ENCODE data around the gene HSBP1.

The HSBP1 gene

GRCh38 chr16:83818276-83818675 is 10.5 kb downstream of the HSBP1 start:
- WGBS (ENCODE audit: insufficient coverage, insufficient read length), result no CpG with 5 or more reads among the region's 5 CpGs
- peaks cover 3% of the 10 kb centered on the region for H3K4me1 ChIP-seq (ENCODE audit: control insufficient read depth, insufficient read depth, low read length)
- no peaks in the 10 kb centered on the region for H3K27me3 ChIP-seq (ENCODE audit: control insufficient read depth, insufficient read depth, low read length)
- no peak for DNase-seq (ENCODE audit: low read depth, low spot score)
- H3K4me3 ChIP-seq (ENCODE audit: low read length), result no peak overlapping the region
- no peak overlapping the region for H3K27ac ChIP-seq (ENCODE audit: low read length)
- H3K36me3 ChIP-seq (ENCODE audit: control insufficient read depth, insufficient read depth, low read length), result no peaks in the 10 kb centered on the region
- H3K9me3 ChIP-seq (ENCODE audit: control insufficient read depth, insufficient read depth, low read length), result no peaks in the 10 kb centered on the region

GRCh38 chr16:83819361-83819760 is 11.6 kb downstream of the HSBP1 start:
- Histone ChIP-seq H3K4me3 (ENCODE audit: low read length) (no peak overlapping the region), H3K27ac (ENCODE audit: low read length) (no peak overlapping the region), H3K36me3 (ENCODE audit: control insufficient read depth, insufficient read depth, low read length) (no peaks in the 10 kb centered on the region), H3K4me1 (ENCODE audit: control insufficient read depth, insufficient read depth, low read length) (peaks cover under 1% of the 10 kb centered on the region), H3K27me3 (ENCODE audit: control insufficient read depth, insufficient read depth, low read length) (no peaks in the 10 kb centered on the region), H3K9me3 (ENCODE audit: control insufficient read depth, insufficient read depth, low read length) (no peaks in the 10 kb centered on the region)
- no CpG with 5 or more reads among the region's 8 CpGs for WGBS (ENCODE audit: insufficient coverage, insufficient read length)
- DNase-seq (ENCODE audit: low read depth, low spot score), result no peak

GRCh38 chr16:83826146-83826913 is 18.6 kb downstream of the HSBP1 start:
- 0 out of 2 replicates have a peak, but pooled peaks cover 1% of the 10 kb centered on the region for H3K4me1 ChIP-seq (ENCODE audit: control insufficient read depth, insufficient read depth, low read length)
- H3K36me3 ChIP-seq (ENCODE audit: control insufficient read depth, insufficient read depth, low read length), result no peaks in the 10 kb centered on the region
- H3K27me3 ChIP-seq (ENCODE audit: control insufficient read depth, insufficient read depth, low read length), result no peaks in the 10 kb centered on the region
- H3K27ac ChIP-seq (ENCODE audit: low read length), result no peak overlapping the region
- H3K4me3 ChIP-seq (ENCODE audit: low read length), result no peak overlapping the region
- DNase-seq (ENCODE audit: low read depth, low spot score), result peak; percentile 73
- H3K9me3 ChIP-seq (ENCODE audit: control insufficient read depth, insufficient read depth, low read length), result no peaks in the 10 kb centered on the region
- WGBS (ENCODE audit: insufficient coverage, insufficient read length), result no CpG with 5 or more reads among the region's 21 CpGs

- Histone ChIP-seq H3K27me3 (ENCODE audit: control insufficient read depth, insufficient read depth, low read length) (no peaks in the 10 kb centered on the region), H3K27ac (ENCODE audit: low read length) (no peak overlapping the region), H3K4me1 (ENCODE audit: control insufficient read depth, insufficient read depth, low read length) (peaks cover 4% of the 10 kb centered on the region; the same call in 1 of the 2 replicates), H3K4me3 (ENCODE audit: low read length) (no peak overlapping the region), H3K9me3 (ENCODE audit: control insufficient read depth, insufficient read depth, low read length) (no peaks in the 10 kb centered on the region), H3K36me3 (ENCODE audit: control insufficient read depth, insufficient read depth, low read length) (no peaks in the 10 kb centered on the region)
- DNase-seq (ENCODE audit: low read depth, low spot score), result no peak
- no CpG with 5 or more reads among the region's 33 CpGs for WGBS (ENCODE audit: insufficient coverage, insufficient read length)
Measured at GRCh38 chr16:83830091-83830768, 22.5 kb downstream of the HSBP1 start.

- Histone ChIP-seq H3K4me1 (ENCODE audit: control insufficient read depth, insufficient read depth, low read length) (peaks cover 5% of the 10 kb centered on the region; the same call in 1 of the 2 replicates), H3K9me3 (ENCODE audit: control insufficient read depth, insufficient read depth, low read length) (no peaks in the 10 kb centered on the region), H3K36me3 (ENCODE audit: control insufficient read depth, insufficient read depth, low read length) (no peaks in the 10 kb centered on the region), H3K27ac (ENCODE audit: low read length) (no peak overlapping the region), H3K27me3 (ENCODE audit: control insufficient read depth, insufficient read depth, low read length) (no peaks in the 10 kb centered on the region), H3K4me3 (ENCODE audit: low read length) (no peak overlapping the region)
- no peak for DNase-seq (ENCODE audit: low read depth, low spot score)
- WGBS (ENCODE audit: insufficient coverage, insufficient read length), result no CpG with 5 or more reads among the region's 13 CpGs
Measured at GRCh38 chr16:83830769-83831455, 23.1 kb downstream of the HSBP1 start.

- no peaks in the 10 kb centered on the region for H3K9me3 ChIP-seq (ENCODE audit: control insufficient read depth, insufficient read depth, low read length)
- no peak overlapping the region for H3K4me3 ChIP-seq (ENCODE audit: low read length)
- WGBS (ENCODE audit: insufficient coverage, insufficient read length), result no CpG with 5 or more reads among the region's 5 CpGs
- no peak for DNase-seq (ENCODE audit: low read depth, low spot score)
- H3K4me1 ChIP-seq (ENCODE audit: control insufficient read depth, insufficient read depth, low read length), result peaks cover 5% of the 10 kb centered on the region; the same call in 1 of the 2 replicates
- H3K27ac ChIP-seq (ENCODE audit: low read length), result no peak overlapping the region
- no peaks in the 10 kb centered on the region for H3K27me3 ChIP-seq (ENCODE audit: control insufficient read depth, insufficient read depth, low read length)
- no peaks in the 10 kb centered on the region for H3K36me3 ChIP-seq (ENCODE audit: control insufficient read depth, insufficient read depth, low read length)
Measured at GRCh38 chr16:83831456-83831987, 23.7 kb downstream of the HSBP1 start.

GRCh38 chr16:83833921-83834320 is 26.1 kb downstream of the HSBP1 start:
- no peak overlapping the region for H3K27ac ChIP-seq (ENCODE audit: low read length)

GRCh38 chr16:83835586-83836566 is 28.1 kb downstream of the HSBP1 start:
- no peak for DNase-seq (ENCODE audit: low read depth, low spot score)

More at GRCh38 chr16:83833921-83834320, 26.1 kb downstream of the HSBP1 start:
- Histone ChIP-seq H3K4me1 (ENCODE audit: control insufficient read depth, insufficient read depth, low read length) (peaks cover 5% of the 10 kb centered on the region; the same call in 1 of the 2 replicates), H3K36me3 (ENCODE audit: control insufficient read depth, insufficient read depth, low read length) (no peaks in the 10 kb centered on the region), H3K4me3 (ENCODE audit: low read length) (no peak overlapping the region), H3K9me3 (ENCODE audit: control insufficient read depth, insufficient read depth, low read length) (no peaks in the 10 kb centered on the region), H3K27me3 (ENCODE audit: control insufficient read depth, insufficient read depth, low read length) (no peaks in the 10 kb centered on the region)
- no CpG with 5 or more reads among the region's 2 CpGs for WGBS (ENCODE audit: insufficient coverage, insufficient read length)
- DNase-seq (ENCODE audit: low read depth, low spot score), result no peak

GRCh38 chr16:83837566-83837965 is 29.8 kb downstream of the HSBP1 start:
- Histone ChIP-seq H3K9me3 (ENCODE audit: control insufficient read depth, insufficient read depth, low read length) (no peaks in the 10 kb centered on the region), H3K27me3 (ENCODE audit: control insufficient read depth, insufficient read depth, low read length) (no peaks in the 10 kb centered on the region), H3K36me3 (ENCODE audit: control insufficient read depth, insufficient read depth, low read length) (no peaks in the 10 kb centered on the region), H3K27ac (ENCODE audit: low read length) (no peak overlapping the region), H3K4me1 (ENCODE audit: control insufficient read depth, insufficient read depth, low read length) (peaks cover 2% of the 10 kb centered on the region), H3K4me3 (ENCODE audit: low read length) (no peak overlapping the region)
- WGBS (ENCODE audit: insufficient coverage, insufficient read length), result no CpG with 5 or more reads among the region's 4 CpGs
- DNase-seq (ENCODE audit: low read depth, low spot score), result no peak

More at GRCh38 chr16:83835586-83836566, 28.1 kb downstream of the HSBP1 start:
- H3K4me3 ChIP-seq (ENCODE audit: low read length), result no peak overlapping the region
- no CpG with 5 or more reads among the region's 10 CpGs for WGBS (ENCODE audit: insufficient coverage, insufficient read length)
- no peaks in the 10 kb centered on the region for H3K36me3 ChIP-seq (ENCODE audit: control insufficient read depth, insufficient read depth, low read length)
- H3K9me3 ChIP-seq (ENCODE audit: control insufficient read depth, insufficient read depth, low read length), result no peaks in the 10 kb centered on the region
- no peak overlapping the region for H3K27ac ChIP-seq (ENCODE audit: low read length)
- H3K27me3 ChIP-seq (ENCODE audit: control insufficient read depth, insufficient read depth, low read length), result no peaks in the 10 kb centered on the region
- H3K4me1 ChIP-seq (ENCODE audit: control insufficient read depth, insufficient read depth, low read length), result peaks cover 4% of the 10 kb centered on the region; the same call in 1 of the 2 replicates

All from iPS DF 6.9 (cell line).